IMR-90 (cell line): ENCODE data around the gene SLC66A1. TPM values are rescaled to one million over a fixed set of nuclear protein-coding genes. Genes with fewer than 3 reads are reported as not detected.

Source experiments
- ATAC-seq: fragments of 200-7000 bp; cut with Tn5 transposase; 2 replicates; pipeline ENCODE4 v1.9.1; 2020; ENCODE audit warnings: low read depth, mild to moderate bottlenecking, moderate library complexity
- BruUV-seq: library from RNA; stranded (reverse); fragments of 400-500 nt; replicated peaks from 2 replicates; lab custom pipeline; 2021; lab: Mats Ljungman, UMichigan
- CTCF ChIA-PET: fragments of 300-600 bp; formaldehyde crosslinking; extraction: SDS; loops from one replicate; lab custom pipeline; 2021; ENCODE audit warnings: antibody characterized with exemption; lab: Yijun Ruan, JAX
- POLR2A ChIA-PET: fragments of 300-600 bp; sonication (Branson Sonifier 250); formaldehyde crosslinking; loops from one replicate; lab custom pipeline; 2022; ENCODE audit warnings: antibody characterized with exemption; ENCODE audit not compliant: unreplicated experiment; lab: Charles Lee
- DNase-seq: peaks from one replicate; pipeline ENCODE4 v3.0.0; 2013
- H2AFZ ChIP-seq: replicated peaks from 2 replicates; pipeline ENCODE3; 2013; ENCODE audit warnings: low read length, mild to moderate bottlenecking; ENCODE audit not compliant: poor library complexity
- H2AK5ac ChIP-seq: 2 replicates; pipeline ENCODE4 v1.6.1; 2013; ENCODE audit warnings: low read depth, low read length, inconsistent platforms
- H2AK9ac ChIP-seq: replicated peaks from 2 replicates; pipeline ENCODE3; 2013; ENCODE audit warnings: mild to moderate bottlenecking, low read depth, low read length, moderate library complexity; ENCODE audit not compliant: poor library complexity
- H2BK120ac ChIP-seq: 2 replicates; pipeline ENCODE4 v1.6.1; 2013; ENCODE audit warnings: low read depth, low read length, inconsistent platforms
- H2BK15ac ChIP-seq: 3 replicates; pipeline ENCODE4 v1.6.1; 2013; ENCODE audit warnings: low read depth, low read length, inconsistent platforms
- H2BK20ac ChIP-seq: 2 replicates; pipeline ENCODE4 v1.6.1; 2013; ENCODE audit warnings: low read depth, mild to moderate bottlenecking, inconsistent platforms, low read length, moderate library complexity
- H2BK5ac ChIP-seq: 2 replicates; pipeline ENCODE4 v1.6.1; 2013; ENCODE audit warnings: mild to moderate bottlenecking, low read depth, low read length, inconsistent platforms; ENCODE audit not compliant: poor library complexity, severe bottlenecking
- H3K14ac ChIP-seq: replicated peaks from 2 replicates; pipeline ENCODE4 v1.6.1; 2013; ENCODE audit warnings: low read depth, low read length, inconsistent platforms
- H3K18ac ChIP-seq: 2 replicates; pipeline ENCODE4 v1.6.1; 2013; ENCODE audit warnings: low read depth, low read length, control low read depth
- H3K23ac ChIP-seq: 2 replicates; pipeline ENCODE4 v1.6.1; 2013; ENCODE audit warnings: low read depth, low read length, inconsistent platforms
- H3K27ac ChIP-seq: 2 replicates; pipeline ENCODE4 v1.5.1; 2013; ENCODE audit warnings: mild to moderate bottlenecking, control low read depth, low read length; ENCODE audit not compliant: insufficient read depth
- H3K27me3 ChIP-seq: 2 replicates; pipeline ENCODE4 v1.6.1; 2013; ENCODE audit warnings: low read length; ENCODE audit not compliant: control insufficient read depth, insufficient read depth
- H3K36me3 ChIP-seq: 2 replicates; pipeline ENCODE4 v1.6.1; 2013; ENCODE audit warnings: low read length, mixed read lengths; ENCODE audit not compliant: control insufficient read depth, insufficient read depth
- H3K4ac ChIP-seq: 2 replicates; pipeline ENCODE4 v1.6.1; 2013; ENCODE audit warnings: low read depth, low read length, inconsistent platforms
- H3K4me1 ChIP-seq: 2 replicates; pipeline ENCODE4 v1.6.1; 2013; ENCODE audit warnings: low read length, mixed read lengths; ENCODE audit not compliant: control insufficient read depth, insufficient read depth
- H3K4me2 ChIP-seq: 2 replicates; pipeline ENCODE4 v1.6.1; 2013; ENCODE audit warnings: low read depth, mild to moderate bottlenecking, control low read depth, low read length, moderate library complexity
- H3K4me3 ChIP-seq: 2 replicates; pipeline ENCODE4 v1.5.1; 2013; ENCODE audit warnings: low read depth, mild to moderate bottlenecking, control low read depth, low read length, moderate library complexity; ENCODE audit not compliant: insufficient read depth
- H3K56ac ChIP-seq: 2 replicates; pipeline ENCODE4 v1.6.1; 2013; ENCODE audit warnings: low read length, inconsistent platforms; ENCODE audit not compliant: insufficient read depth; ENCODE audit errors: extremely low read depth
- H3K79me1 ChIP-seq, 2 experiments: 2 replicates each; pipeline ENCODE4 v1.6.1; 2013; ENCODE audit warnings: low read length in 2 of 2, inconsistent platforms in 1 of 2, low read depth in 1 of 2
- H3K9ac ChIP-seq: 2 replicates; pipeline ENCODE4 v1.6.1; 2013; ENCODE audit warnings: low read depth, low read length, control low read depth
- H3K9me1 ChIP-seq: 2 replicates; pipeline ENCODE4 v1.6.1; 2013; ENCODE audit warnings: low read length, inconsistent platforms; ENCODE audit not compliant: insufficient read depth
- H3K9me3 ChIP-seq: 2 replicates; pipeline ENCODE4 v1.6.1; 2013; ENCODE audit warnings: low read length; ENCODE audit not compliant: control insufficient read depth, insufficient read depth
- H4K20me1 ChIP-seq: 2 replicates; pipeline ENCODE4 v1.6.1; 2013; ENCODE audit warnings: low read length, inconsistent platforms; ENCODE audit not compliant: insufficient read depth
- H4K5ac ChIP-seq: 2 replicates; pipeline ENCODE4 v1.6.1; 2013; ENCODE audit warnings: mild to moderate bottlenecking, low read depth, low read length, control low read depth
- H4K8ac ChIP-seq, 2 experiments: 2 replicates each; pipeline ENCODE4 v1.6.1; 2013; ENCODE audit warnings: low read depth in 2 of 2, low read length in 2 of 2, control low read depth in 1 of 2, inconsistent platforms in 1 of 2
- H4K91ac ChIP-seq: 2 replicates; pipeline ENCODE4 v1.6.1; 2013; ENCODE audit warnings: low read depth, low read length, inconsistent platforms; ENCODE audit not compliant: insufficient read depth
- BHLHE40 ChIP-seq: fragments of 150-350 bp; IDR thresholded peaks from 2 replicates; pipeline ENCODE4 v1.6.1; 2016; ENCODE audit warnings: mild to moderate bottlenecking, low read depth, low read length
- CEBPB ChIP-seq: IDR thresholded peaks from 2 replicates; pipeline ENCODE4 v1.6.1; 2012; ENCODE audit warnings: low read depth, low read length, improper control_type of control experiment
- CTCF ChIP-seq: conservative IDR thresholded peaks from 2 replicates; pipeline ENCODE4 v1.5.1; 2012; ENCODE audit warnings: mild to moderate bottlenecking, low read depth, low read length, improper control_type of control experiment
- FOS ChIP-seq: fragments of 150-350 bp; IDR thresholded peaks from 2 replicates; pipeline ENCODE4 v1.6.1; 2016; ENCODE audit warnings: low read depth, low read length
- MAFK ChIP-seq: IDR thresholded peaks from 2 replicates; pipeline ENCODE4 v1.6.1; 2012; ENCODE audit warnings: low read depth, low read length, improper control_type of control experiment
- MAZ ChIP-seq: IDR thresholded peaks from 2 replicates; pipeline ENCODE4 v1.6.1; 2012; ENCODE audit warnings: low read depth, mild to moderate bottlenecking, low read length, improper control_type of control experiment, moderate library complexity, borderline replicate concordance
- MXI1 ChIP-seq: IDR thresholded peaks from 2 replicates; pipeline ENCODE4 v1.6.1; 2012; ENCODE audit warnings: low read depth, mild to moderate bottlenecking, low read length, moderate library complexity, borderline replicate concordance
- NFE2L2 ChIP-seq: fragments of 150-350 bp; IDR thresholded peaks from 2 replicates; pipeline ENCODE4 v1.6.1; 2016; ENCODE audit warnings: low read depth, mild to moderate bottlenecking, low read length
- POLR2A ChIP-seq: IDR thresholded peaks from 2 replicates; pipeline ENCODE4 v1.6.1; 2012; ENCODE audit warnings: mild to moderate bottlenecking, low read depth, low read length
- RAD21 ChIP-seq: IDR thresholded peaks from 2 replicates; pipeline ENCODE4 v1.6.1; 2012; ENCODE audit warnings: low read length, improper control_type of control experiment
- RCOR1 ChIP-seq: IDR thresholded peaks from 2 replicates; pipeline ENCODE4 v1.6.1; 2012; ENCODE audit warnings: mild to moderate bottlenecking, low read length, improper control_type of control experiment; ENCODE audit not compliant: insufficient replicate concordance
- RFX5 ChIP-seq: IDR thresholded peaks from 2 replicates; pipeline ENCODE4 v1.8.0; 2012; ENCODE audit warnings: low read depth, mild to moderate bottlenecking, low read length, moderate library complexity
- SMC3 ChIP-seq: fragments of 150-350 bp; IDR thresholded peaks from 2 replicates; pipeline ENCODE4 v1.6.1; 2016; ENCODE audit warnings: low read depth, mild to moderate bottlenecking, antibody characterized with exemption, low read length, moderate library complexity
- USF2 ChIP-seq: fragments of 150-350 bp; IDR thresholded peaks from 2 replicates; pipeline ENCODE4 v1.6.1; 2017; ENCODE audit warnings: mild to moderate bottlenecking, antibody characterized with exemption, low read length, low read depth
- WGBS, 2 experiments: methylation state at CpG; one replicate each; pipeline versions ENCODE4 v1.1.5 to v1.1.7; 2013; ENCODE audit warnings: missing lambda C conversion rate in 2 of 2; ENCODE audit not compliant: insufficient read length in 1 of 2; ENCODE audit errors: extremely low coverage in 2 of 2; 5-methylcytosine and 5-hydroxymethylcytosine counted together
- dilution Hi-C: fragments of 300-500 bp; cut with HindIII; formaldehyde crosslinking; loops from one replicate; pipeline ENCODE4 v1.14.3; 2018; ENCODE audit warnings: low sequenced_read_pairs; ENCODE audit not compliant: unreplicated experiment
- in situ Hi-C: fragments of 300-500 bp; cut with MboI; formaldehyde crosslinking; loops from 3 replicates; pipeline ENCODE4 v1.14.3; 2019; ENCODE audit warnings: low sequenced_read_pairs, inconsistent platforms, mixed read lengths
- intact Hi-C: fragments of 100-400 bp; cut with micrococcal nuclease; formaldehyde crosslinking; loops from 2 replicates; pipeline ENCODE4 v1.10.0; 2022
- polyA plus RNA-seq, 3 experiments: library from polyadenylated mRNA; depleted of rRNA; stranded (reverse); fragments of >200 nt; gene quantifications; 2 replicates each; pipeline ENCODE4 v1.2.3, GENCODE V29; 2012; ENCODE audit warnings: low replicate concordance in 1 of 3
- total RNA-seq: library from RNA; depleted of rRNA; stranded (reverse); fragments of >200 nt; gene quantifications from 2 replicates; pipeline ENCODE4 v1.2.3, GENCODE V29; 2012
- TF ChIP-seq, protein P1 (sequence below): fragments of 150-350 bp; IDR thresholded peaks from 2 replicates; pipeline ENCODE4 v1.6.1; 2016; ENCODE audit warnings: low read depth, mild to moderate bottlenecking, low read length, moderate library complexity, borderline replicate concordance

Gene SLC66A1
- total and polyA plus RNA-seq, 2 of the 4 experiments (the other 2 are of a cell fraction) = 6.8 to 18.9 TPM

DNA sequence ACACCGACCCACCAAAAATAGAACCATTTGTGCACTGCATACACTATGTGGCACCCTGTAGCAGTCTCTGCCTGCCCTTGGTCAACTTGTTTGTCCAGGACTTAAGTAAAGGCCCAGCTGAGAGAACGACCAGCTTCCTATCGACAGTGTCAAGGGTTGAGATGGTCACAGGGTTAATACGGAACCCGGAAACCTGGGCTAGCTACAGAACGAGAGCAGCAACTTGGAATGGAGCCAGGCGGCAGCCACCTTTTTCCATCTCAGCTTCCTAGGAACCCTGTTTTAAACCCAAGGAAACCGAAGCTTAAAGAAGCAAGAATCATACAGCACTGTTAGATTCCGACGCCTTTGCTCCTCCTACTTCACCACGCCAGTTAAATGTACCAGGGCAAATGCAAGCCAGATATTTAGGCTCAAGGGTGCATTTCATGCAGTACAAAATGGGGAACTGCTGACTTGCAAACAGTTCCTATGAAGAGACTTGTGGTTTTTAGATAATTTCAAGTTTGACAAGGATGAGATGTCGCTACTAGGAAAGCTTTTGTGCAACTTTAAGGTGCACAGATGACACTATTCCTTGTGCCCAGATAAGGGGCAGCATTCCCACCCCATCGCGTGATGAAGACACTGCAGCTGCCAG is 35.5 kb downstream of the SLC66A1 start:
- Histone ChIP-seq H3K23ac (no peak overlapping the region), H3K9me1 (no peaks in the 10 kb centered on the region), H2BK20ac (no peak overlapping the region), H3K4ac (no peak overlapping the region), H3K4me2 (no peak overlapping the region), H3K36me3 (peaks cover 78% of the 10 kb centered on the region), H3K4me1 (peaks cover 2% of the 10 kb centered on the region; the same call in 1 of the 2 replicates), H2BK15ac (no peak overlapping the region), H2AK9ac (no peak overlapping the region), H3K18ac (no peak overlapping the region), H3K4me3 (no peak overlapping the region), H3K9ac (no peak overlapping the region), H4K5ac (no peak overlapping the region), H3K56ac (no peak overlapping the region), H3K27ac (no peak overlapping the region), H4K20me1 (peaks cover 39% of the 10 kb centered on the region), H4K91ac (no peak overlapping the region), H2AFZ (no peak overlapping the region), H3K9me3 (no peaks in the 10 kb centered on the region), H3K79me1 (peaks cover 14 to 51% of the 10 kb centered on the region in 2 experiments), H2AK5ac (no peak overlapping the region), H4K8ac (no peak overlapping the region), H3K14ac (no peak overlapping the region), H2BK5ac (no peak overlapping the region), H2BK120ac (no peak overlapping the region), H3K27me3 (no peaks in the 10 kb centered on the region)
- no peak for ATAC-seq
- 97% methylated on average over 5 of the region's 14 CpGs; no CpG with 5 or more reads in 1 of the 2 experiments for WGBS, 2 experiments
- CTCF ChIA-PET = interaction anchor here (0.6 to 0.7 kb wide), 2 partner anchors 10 to 306 kb away, joined by 4 to 6 read pairs; no protein-coding TSS in a partner anchor
- in situ Hi-C loops = no loop called here
- POLR2A ChIA-PET = interaction anchor here (0.6 kb wide), 1 partner anchor 38 kb away, joined by 3 read pairs; no protein-coding TSS in a partner anchor
- intact Hi-C loops = loop anchor here (5.0 kb wide), 1 partner anchor 120 kb away; no protein-coding TSS in a partner anchor
- BruUV-seq = no TSS peak
- dilution Hi-C loops = no loop called here
- no peak for DNase-seq
- TF ChIP-seq RAD21 = no peak
- no peak for TF ChIP-seq NFE2L2
- TF ChIP-seq CEBPB = no peak
- TF ChIP-seq FOS = no peak
- no peak for TF ChIP-seq MAFK
- no peak for TF ChIP-seq POLR2A
- no peak for TF ChIP-seq SMC3
- no peak for TF ChIP-seq MXI1
- TF ChIP-seq BHLHE40 = no peak
- TF ChIP-seq USF2 = no peak
- TF ChIP-seq, protein P1, sequence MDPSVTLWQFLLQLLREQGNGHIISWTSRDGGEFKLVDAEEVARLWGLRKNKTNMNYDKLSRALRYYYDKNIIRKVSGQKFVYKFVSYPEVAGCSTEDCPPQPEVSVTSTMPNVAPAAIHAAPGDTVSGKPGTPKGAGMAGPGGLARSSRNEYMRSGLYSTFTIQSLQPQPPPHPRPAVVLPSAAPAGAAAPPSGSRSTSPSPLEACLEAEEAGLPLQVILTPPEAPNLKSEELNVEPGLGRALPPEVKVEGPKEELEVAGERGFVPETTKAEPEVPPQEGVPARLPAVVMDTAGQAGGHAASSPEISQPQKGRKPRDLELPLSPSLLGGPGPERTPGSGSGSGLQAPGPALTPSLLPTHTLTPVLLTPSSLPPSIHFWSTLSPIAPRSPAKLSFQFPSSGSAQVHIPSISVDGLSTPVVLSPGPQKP = no peak
- no peak for TF ChIP-seq RFX5
- TF ChIP-seq MAZ = no peak
- TF ChIP-seq CTCF = no peak
- TF ChIP-seq RCOR1 = no peak
